TTC549 (cell line): ENCODE measurements around the gene TMIGD2.
"Not testable (repeated sequence)": the region's sequence is repeated elsewhere in the genome, so short reads cannot be mapped to it uniquely, and the experiment has no call there.

ENCODE experiments used
- FAIRE-seq: peaks from 2 replicates; lab custom pipeline; 2012; peaks lifted over from hg19 to GRCh38; lab: Jason Lieb, UNC

The TMIGD2 gene

DNA sequence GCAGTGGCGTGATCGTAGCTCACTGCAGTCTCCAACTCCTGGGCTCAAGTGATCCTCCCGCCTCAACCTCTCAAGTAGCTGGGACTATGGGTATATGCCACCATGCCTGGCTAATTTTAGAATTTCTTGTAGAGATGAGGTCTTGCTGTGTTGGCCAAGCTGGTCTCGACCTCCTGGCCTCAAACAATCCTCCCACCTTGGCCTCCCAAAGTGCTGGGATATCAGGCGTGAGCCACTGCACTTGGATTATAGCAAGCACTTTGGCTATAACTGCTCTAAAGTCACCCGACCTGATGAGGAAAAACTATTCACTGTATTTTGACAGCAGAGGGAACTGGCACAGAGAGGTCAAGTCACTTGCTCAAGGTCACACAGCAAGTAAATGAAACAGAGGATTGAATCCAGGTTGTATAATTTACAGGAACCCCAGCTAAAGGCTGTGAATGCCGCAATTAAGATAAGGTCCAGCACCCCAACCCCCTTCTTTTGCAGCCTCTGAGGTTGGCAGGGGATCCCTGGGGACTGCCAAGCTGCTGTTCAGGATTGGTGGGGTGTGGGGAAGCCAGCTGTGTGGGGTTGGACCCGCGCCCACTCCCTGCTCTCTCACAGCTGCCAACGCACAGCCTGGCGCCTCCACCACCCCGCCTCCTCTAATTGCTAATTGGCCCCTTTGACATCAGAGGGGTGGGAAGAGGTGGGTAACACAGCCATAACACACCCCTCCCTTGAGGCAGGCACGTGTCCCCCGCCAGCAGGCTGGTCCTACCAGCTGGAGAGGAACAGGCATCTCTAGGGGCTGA lies 6.0 kb downstream of the TMIGD2 start:
- FAIRE-seq, result no peak

- no peak for FAIRE-seq
Measured at GRCh38 chr19:4294389-4294788, 7.8 kb downstream of the TMIGD2 start.

DNA sequence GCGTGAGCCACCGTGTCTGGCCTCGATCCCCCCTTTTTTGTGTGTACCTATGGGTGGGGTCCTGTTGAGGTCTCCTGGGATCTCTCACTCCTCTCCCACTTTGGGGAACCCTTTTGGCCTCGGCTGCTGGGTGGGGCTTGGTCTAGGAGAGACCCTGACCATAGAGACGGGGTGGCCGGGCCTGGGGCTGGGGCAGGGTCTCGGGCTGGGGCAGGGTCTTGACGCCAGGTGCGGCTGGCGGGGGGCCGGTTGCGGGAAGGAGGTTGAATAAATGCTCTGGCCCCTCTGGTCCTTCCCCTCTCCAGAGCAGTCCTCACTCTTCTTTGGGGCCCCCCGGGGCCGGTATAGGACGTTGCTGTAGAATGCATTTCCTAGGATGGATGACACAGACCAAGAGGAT lies 9.7 kb downstream of the TMIGD2 start:
- no peak for FAIRE-seq

- FAIRE-seq, result no peak
Measured at GRCh38 chr19:4291184-4291732, 10.9 kb downstream of the TMIGD2 start.

DNA sequence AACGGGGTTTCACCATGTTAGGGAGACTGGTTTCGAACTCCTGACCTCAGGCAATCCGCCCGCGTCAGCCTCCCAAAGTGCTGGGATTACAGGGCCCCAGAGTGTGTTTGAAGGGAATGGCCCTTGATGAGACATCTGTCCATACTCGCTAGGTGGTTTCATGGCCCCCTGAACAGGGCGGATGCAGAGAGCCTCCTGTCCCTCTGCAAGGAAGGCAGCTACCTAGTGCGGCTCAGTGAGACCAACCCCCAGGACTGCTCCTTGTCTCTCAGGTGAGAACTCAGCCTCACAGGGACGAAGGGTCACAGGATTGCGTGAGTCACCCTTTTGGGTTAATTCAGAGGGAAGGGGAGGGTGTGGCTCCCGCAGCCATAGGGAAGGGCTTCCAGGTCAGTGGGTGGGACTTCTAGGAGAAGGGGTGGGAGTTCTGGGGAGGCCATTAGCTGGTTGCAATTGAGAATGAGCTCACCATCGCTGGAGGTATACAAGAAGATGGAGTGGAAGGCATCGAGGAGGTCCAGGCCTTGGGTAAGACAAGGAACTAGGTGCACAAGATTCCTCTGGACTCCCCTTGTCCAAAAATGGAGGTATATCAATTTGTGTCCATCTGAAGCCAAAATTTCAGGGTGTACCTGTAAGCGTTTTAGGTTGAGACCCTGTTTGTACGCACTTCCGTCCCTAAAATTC lies 14.0 kb downstream of the TMIGD2 start:
- no peak for FAIRE-seq

DNA sequence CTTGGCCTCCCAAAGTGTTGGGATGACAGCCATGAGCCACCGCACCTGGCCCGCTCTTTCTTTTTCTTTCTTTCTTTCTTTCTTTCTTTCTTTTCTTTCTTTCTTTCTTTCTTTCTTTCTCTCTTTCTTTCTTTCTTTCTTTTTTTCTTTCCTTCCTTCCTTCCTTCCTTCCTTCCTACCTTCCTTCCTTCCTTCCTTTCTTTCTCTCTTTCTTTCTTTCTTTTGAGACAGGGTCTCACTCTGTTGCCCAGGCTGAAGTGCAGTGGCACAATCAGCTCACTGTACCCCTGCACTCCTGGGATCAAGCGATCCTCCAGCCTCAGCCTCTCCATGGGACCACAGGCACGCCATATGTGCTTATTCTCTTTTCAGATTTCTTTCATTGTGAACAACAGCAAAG lies 16.0 kb downstream of the TMIGD2 start:
- FAIRE-seq, result not testable (repeated sequence)

GRCh38 chr19:4284974-4285373 lies 17.2 kb downstream of the TMIGD2 start:
- FAIRE-seq, result no peak

GRCh38 chr19:4284176-4284958 lies 17.8 kb downstream of the TMIGD2 start:
- FAIRE-seq, result no peak

DNA sequence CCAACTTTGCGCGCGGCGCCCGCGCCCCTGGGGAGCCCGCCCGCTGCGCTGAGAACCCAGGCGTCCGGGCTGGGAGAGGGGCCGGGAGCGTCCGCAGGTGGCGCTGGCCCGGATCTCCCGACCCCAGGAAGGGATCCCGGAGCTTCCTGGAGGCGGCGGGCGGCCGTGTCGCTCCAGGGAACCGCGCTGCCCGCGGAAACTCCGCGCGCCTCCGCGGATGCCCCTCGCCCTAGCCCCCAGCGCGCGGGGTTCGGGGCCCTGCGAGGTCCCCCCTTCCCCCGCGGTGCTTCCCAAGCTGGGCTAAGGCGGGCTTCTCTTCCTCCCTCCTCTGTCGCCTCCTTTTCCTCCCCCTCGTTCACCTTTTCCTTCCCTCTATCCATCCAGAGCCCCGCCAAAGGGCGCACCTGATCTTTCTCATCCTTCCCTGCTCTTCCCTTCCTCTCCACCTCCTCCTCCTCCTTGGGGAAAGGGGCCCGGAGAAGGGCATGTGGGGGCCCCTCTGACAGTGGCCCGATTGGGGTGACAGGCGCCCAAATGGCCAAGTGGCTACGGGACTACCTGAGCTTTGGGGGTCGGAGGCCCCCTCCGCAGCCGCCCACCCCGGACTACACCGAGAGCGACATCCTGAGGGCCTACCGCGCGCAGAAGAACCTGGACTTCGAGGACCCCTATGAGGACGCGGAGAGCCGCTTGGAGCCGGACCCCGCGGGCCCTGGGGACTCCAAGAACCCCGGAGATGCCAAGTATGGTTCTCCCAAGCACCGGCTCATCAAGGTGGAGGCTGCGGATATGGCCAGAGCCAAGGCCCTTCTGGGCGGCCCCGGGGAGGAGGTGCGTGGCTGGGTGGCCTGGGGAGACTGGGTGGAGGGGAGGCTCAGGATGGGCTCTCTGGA lies 22.4 kb downstream of the TMIGD2 start:
- FAIRE-seq, result no peak

- FAIRE-seq, result no peak
Measured at GRCh38 chr19:4279267-4279529, 23.0 kb downstream of the TMIGD2 start.

DNA sequence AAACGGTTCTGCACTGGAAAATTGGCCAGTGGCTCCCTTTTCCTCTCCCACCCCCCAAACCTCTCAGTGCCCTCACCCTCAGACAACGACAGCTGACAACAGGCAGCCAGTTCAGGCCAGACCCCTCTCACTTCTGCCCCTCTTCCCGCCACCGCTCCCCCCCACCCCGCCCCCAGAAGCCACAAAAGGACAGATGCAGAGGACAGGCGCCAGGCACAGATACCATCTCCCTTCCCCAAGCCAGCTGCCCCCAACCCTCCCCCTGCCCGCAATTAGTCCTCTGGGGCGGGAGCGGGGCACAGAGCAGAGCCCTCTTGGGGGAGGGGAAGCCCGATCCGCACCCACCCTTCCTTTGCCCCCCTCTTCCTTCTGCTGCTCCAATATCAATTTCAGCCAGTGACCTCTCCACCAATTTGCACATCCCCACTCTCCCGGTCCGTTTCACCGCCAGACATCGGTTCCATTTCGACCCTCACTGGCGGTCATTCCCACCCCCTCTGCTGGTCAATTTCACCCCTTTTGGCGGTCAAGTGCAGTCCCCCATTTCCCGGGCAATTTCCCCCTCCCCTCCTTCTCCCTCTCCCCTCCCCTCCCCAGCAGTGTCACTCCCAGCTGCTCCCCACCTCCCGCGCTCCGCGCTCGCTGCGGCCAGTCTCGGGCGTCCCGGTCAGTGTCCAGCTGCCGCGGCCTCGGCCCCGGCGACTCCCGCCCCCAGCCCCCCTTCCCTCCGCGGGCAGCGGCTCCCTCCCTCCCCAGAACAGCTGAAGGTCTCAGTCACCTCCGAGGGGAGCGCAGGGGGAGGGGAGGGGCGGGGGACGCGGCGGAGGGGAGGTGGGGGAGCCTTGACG lies 23.5 kb downstream of the TMIGD2 start, which contains the start of gene SHD:
Gene SHD (plus strand): TSS at position 848 of the 848 bp plus-strand sequence. CDS start 798 bp downstream, outside the sequence.
- FAIRE-seq, result no peak

- FAIRE-seq, result no peak
Measured at GRCh38 chr19:4278010-4278409, 24.2 kb downstream of the TMIGD2 start.

DNA sequence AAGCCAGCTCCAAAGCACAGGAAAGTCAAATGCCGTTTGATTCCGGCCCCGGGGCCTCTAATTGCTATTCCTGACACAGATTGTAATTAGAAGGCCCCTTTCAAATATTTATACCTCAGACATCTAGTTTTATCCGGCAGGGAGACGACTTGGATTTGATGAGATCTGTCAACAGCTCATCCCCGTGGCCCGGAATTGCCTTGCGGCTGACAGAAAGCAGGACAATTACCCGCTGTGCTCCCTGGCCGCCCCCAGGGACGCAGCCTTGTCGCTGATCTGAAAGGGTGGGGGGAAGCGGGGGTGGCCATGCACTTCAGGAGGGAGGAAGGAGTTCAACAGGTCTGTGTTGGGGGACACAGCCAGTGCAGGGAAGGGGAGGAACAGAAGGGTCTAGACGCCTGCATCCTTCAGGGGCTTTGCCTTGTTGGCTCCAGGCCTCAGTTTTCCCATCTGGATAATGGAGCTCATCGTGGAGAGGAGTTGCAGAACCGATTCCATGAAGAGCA lies 24.9 kb downstream of the TMIGD2 start:
- FAIRE-seq, result no peak

GRCh38 chr19:4274321-4274686 lies 27.9 kb downstream of the TMIGD2 start:
- not testable (repeated sequence) for FAIRE-seq

DNA sequence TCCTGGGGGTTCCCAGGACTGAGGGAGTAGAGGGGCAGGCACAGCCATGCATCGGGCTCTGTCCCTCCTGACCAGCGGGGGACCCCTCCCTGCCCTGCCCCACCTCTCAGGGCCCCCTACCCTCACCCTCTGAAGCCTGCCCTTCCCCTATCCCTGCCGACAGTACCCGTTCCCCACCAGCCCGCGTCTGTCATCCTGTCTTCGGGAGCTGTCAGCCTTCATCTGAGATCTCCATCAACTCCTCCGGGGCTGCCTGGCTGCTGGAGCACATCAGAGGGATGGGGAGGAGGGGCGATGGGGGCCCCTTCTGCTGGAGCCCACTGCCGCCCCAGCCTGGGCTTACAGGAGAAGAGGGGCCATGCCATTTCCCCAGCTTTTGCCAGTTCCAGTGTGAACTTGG lies 29.3 kb downstream of the TMIGD2 start:
- FAIRE-seq, result no peak

DNA sequence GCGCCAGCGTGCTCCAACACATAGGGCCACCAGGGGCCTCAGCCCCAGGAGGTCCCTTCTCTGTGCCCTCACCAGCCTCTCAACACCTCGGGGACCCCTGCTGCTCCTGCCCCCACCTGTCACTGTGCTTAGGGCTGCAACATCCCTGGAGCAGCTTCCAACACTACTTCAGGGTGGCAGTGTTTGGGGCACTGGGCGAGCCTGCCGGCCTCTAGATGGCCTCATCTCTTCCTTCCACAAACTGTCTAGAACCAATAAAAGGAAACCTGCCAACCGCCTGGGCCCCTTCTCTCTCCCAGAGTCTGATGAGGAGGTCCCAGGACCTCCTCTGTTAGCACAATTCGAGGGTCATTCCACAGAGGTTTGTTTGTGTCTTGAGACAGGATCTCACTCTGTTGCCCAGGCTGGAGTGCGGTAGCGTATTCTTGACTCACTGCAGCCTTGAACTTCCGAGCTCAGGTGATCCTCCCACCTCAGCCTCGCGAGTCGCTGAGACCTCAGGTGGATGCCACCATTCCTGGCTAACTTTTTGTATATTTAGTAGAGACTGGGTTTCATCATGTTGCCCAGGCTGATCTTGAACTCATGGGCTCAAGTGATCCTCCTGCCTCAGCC lies 33.3 kb downstream of the TMIGD2 start:
- no peak for FAIRE-seq

DNA sequence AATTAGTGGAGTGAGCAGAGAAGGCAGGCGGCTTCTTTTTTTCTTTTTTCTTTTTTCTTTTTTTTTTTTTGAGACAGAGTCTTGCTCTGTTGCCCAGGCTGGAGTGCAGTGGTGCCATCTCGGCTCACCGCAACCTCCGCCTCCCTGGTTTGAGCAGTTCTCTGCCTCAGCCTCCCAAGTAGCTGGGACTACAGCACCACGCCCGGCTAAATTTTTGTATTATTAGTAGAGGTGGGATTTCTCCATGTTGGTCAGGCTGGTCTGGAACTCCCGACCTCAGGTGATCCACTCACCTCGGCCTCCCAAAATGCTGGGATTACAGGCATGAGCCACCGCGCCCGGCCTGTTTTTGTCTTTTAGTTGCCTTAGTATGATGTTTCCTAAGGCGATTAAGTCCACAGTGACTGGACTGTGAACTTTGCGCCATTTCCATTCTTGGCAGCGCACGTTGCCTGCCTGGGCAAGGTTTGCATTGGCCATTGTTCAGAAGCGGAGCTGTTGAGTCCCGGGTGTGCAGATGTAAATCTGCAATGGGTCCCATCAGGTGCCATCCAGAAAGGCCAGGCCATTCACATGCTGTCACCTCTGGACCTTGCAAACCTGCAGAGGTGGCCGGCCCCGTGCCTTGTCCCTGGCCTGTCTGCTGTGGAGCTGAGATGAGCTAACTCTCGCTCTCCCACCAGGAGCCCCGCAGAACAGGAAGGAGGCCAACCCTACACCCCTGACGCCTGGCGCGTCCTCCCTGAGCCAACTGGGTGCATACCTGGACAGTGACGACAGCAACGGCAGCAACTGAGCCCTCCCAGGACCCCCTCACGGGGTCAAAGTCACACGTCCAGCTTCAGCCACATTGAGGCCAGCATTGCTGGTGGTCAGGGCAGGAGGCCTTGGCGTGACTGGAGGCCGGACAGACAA lies 34.0 kb downstream of the TMIGD2 start:
- FAIRE-seq, result no peak

GRCh38 chr19:4267101-4267900 lies 34.9 kb downstream of the TMIGD2 start:
- FAIRE-seq, result no peak
